ENCODE results near the gene TTC14. TPM values are rescaled to one million over a fixed set of nuclear protein-coding genes. Genes with fewer than 3 reads are reported as not detected.
"Not testable (repeated sequence)": the region's sequence is repeated elsewhere in the genome, so short reads cannot be mapped to it uniquely, and the experiment has no call there.

TTC14 gene
- total and polyA plus RNA-seq, 11 donors: 4.8 to 20.4 (median 10.9) TPM

DNA sequence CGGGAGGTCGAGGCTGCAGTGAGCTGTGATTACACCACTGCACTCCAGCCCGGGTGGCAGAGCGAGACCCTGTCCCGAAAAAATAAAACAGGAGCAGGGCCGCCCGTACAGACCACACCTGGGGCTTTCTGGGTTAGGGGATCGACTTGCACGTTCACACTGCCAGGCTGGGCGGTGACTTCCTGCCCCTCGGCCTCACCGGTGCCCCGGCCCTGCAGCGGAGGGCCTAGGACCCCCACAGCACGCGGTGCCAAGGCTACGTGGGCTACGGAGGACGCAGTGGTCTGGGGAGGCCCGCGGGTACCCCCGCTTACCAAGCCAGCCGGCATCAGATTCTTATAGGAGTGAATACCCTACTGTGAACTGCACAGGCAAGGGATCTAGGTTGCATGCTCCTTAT lies 11.6 kb upstream of the TTC14 start:
- H3K4me1 ChIP-seq: no peaks in the 10 kb centered on the region
- no peaks in the 10 kb centered on the region for H3K36me3 ChIP-seq
- no peak for DNase-seq
- H3K27ac ChIP-seq: no peak overlapping the region
- H3K9me3 ChIP-seq: no peaks in the 10 kb centered on the region
- no peak overlapping the region for H3K4me3 ChIP-seq
- 86 to 91% (median 89%) methylated on average over 7 to 23 of the region's 23 CpGs for WGBS, 4 donors
- intact Hi-C loops (cut with DNase I): loop anchor here in 3 of 10 donors (5.0 to 10.0 kb wide), 3 partner anchors 656 to 778 kb away; no protein-coding TSS in a partner anchor
- TF ChIP-seq POLR2A (IDR thresholded peaks at IDR 0.05): no peak
- TF ChIP-seq, protein P1, sequence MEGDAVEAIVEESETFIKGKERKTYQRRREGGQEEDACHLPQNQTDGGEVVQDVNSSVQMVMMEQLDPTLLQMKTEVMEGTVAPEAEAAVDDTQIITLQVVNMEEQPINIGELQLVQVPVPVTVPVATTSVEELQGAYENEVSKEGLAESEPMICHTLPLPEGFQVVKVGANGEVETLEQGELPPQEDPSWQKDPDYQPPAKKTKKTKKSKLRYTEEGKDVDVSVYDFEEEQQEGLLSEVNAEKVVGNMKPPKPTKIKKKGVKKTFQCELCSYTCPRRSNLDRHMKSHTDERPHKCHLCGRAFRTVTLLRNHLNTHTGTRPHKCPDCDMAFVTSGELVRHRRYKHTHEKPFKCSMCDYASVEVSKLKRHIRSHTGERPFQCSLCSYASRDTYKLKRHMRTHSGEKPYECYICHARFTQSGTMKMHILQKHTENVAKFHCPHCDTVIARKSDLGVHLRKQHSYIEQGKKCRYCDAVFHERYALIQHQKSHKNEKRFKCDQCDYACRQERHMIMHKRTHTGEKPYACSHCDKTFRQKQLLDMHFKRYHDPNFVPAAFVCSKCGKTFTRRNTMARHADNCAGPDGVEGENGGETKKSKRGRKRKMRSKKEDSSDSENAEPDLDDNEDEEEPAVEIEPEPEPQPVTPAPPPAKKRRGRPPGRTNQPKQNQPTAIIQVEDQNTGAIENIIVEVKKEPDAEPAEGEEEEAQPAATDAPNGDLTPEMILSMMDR (IDR thresholded peaks at IDR 0.05): no peak
- H3K27me3 ChIP-seq: peaks cover 0 to 22% (median 3%) of the 10 kb centered on the region in 9 donors
- no peak for ATAC-seq

DNA sequence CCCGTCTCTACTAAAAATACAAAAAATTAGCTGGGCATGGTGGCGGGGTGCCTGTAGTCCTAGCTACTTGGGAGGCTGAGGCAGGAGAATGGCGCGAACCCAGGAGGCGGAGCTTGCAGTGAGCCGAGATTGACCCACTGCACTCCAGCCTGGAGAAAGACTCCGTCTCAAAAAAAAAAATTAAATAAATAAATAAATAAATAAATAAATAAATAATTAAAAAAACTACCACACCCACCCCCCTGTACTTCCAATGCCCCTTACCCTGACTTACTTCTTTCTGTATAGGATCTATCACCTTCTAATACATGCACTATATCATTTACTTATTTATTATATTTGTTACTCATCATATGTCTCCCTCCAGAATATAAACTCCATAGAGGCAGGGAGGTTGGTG lies 8.3 kb upstream of the TTC14 start:
- not testable (repeated sequence) for H3K36me3 ChIP-seq, ATAC-seq, H3K27ac ChIP-seq, H3K4me1 ChIP-seq, H3K4me3 ChIP-seq, H3K9me3 ChIP-seq, DNase-seq
- H3K27me3 ChIP-seq: peaks cover 0 to 25% (median 3%) of the 10 kb centered on the region in 9 donors
- WGBS, 4 donors: 87 to 92% (median 89%) methylated on average over 7 of the region's 7 CpGs
- intact Hi-C loops (cut with DNase I): loop anchor here in 3 of 10 donors (5.0 to 10.0 kb wide), 3 partner anchors 659 to 781 kb away; no protein-coding TSS in a partner anchor

DNA sequence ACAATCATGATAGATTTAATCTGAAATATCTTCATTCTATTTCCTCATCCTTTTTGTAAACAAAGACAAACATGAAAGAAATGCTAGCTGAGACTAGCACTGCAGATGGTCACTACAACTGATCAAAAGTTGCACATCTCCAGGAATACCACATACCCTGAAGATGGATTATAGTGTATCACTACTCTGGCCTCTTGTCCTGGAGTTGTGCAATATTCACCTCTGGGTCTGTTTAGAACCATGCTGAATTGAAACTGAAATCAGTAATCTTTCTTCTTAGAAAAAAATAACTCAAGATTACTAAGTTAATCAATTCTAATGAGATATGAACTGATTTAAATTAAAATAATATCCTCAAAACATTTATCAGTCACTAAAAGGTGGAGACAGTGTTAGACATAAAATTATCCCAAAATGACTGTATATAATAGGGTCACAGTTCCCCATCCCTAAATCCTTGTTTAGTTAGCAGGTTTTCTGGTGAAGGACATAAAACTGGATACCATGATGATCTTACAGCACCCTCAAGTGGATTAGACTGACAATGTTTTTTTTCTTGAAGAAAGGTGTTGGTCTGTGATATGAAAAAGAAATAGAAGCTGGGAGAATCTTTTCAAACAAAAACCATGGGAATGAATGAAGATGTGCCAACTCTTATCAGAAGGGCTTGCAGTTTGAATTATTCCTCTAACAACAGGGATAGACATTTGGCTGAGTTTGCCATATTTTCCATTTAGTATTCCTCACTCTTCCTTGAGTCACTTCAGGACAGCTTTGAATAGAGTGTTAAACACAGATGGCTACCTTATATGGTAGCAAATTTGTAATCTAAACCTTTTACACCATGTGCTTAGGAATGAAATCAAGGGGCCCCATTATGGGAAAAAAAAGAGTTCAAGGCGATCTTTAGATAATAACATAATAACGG lies 7.1 kb upstream of the TTC14 start:
- Histone ChIP-seq H3K27ac (no peak overlapping the region), H3K27me3 (peaks cover 0 to 25% (median 3%) of the 10 kb centered on the region in 9 donors), H3K4me3 (no peak overlapping the region), H3K36me3 (no peaks in the 10 kb centered on the region), H3K4me1 (no peaks in the 10 kb centered on the region), H3K9me3 (no peaks in the 10 kb centered on the region)
- no peak for DNase-seq
- no peak for TF ChIP-seq POLR2A (IDR thresholded peaks at IDR 0.05)
- TF ChIP-seq, protein P1 (IDR thresholded peaks at IDR 0.05): peak in 6 of 12 donors; percentile 2 to 37 (median 18)
- WGBS, 4 donors: 64 to 77% (median 72%) methylated on average over 2 of the region's 2 CpGs
- intact Hi-C loops (cut with DNase I): loop anchor here in 3 of 10 donors (5.0 to 10.0 kb wide), 3 partner anchors 660 to 783 kb away; no protein-coding TSS in a partner anchor
- ATAC-seq: no peak

GRCh38 chr3:180595559-180595935 lies 6.4 kb upstream of the TTC14 start:
- TF ChIP-seq, protein P1 (IDR thresholded peaks at IDR 0.05): no peak
- no peak for TF ChIP-seq POLR2A (IDR thresholded peaks at IDR 0.05)
- Histone ChIP-seq H3K27me3 (peaks cover 0 to 25% (median 2%) of the 10 kb centered on the region in 9 donors), H3K27ac (no peak overlapping the region), H3K9me3 (no peaks in the 10 kb centered on the region), H3K4me3 (no peak overlapping the region), H3K4me1 (no peaks in the 10 kb centered on the region), H3K36me3 (no peaks in the 10 kb centered on the region)
- intact Hi-C loops (cut with DNase I): loop anchor here in 2 of 10 donors (10.0 kb wide), 2 partner anchors 661 to 671 kb away; no protein-coding TSS in a partner anchor
- no peak for DNase-seq
- ATAC-seq: no peak
- 17 to 51% (median 41%) methylated on average over 1 of the region's 1 CpG for WGBS, 4 donors

Data from heart left ventricle (tissue), 16 donors.